GM18867 (cell line): ENCODE measurements around the gene CARNS1.

ENCODE experiments used
- ATAC-seq: cut with Tn5 transposase; IDR thresholded peaks from one replicate; pipeline ENCODE4 v1.9.1; 2021; ENCODE audit warnings: mild to moderate bottlenecking, moderate library complexity; ENCODE audit not compliant: unreplicated experiment

Gene CARNS1

DNA sequence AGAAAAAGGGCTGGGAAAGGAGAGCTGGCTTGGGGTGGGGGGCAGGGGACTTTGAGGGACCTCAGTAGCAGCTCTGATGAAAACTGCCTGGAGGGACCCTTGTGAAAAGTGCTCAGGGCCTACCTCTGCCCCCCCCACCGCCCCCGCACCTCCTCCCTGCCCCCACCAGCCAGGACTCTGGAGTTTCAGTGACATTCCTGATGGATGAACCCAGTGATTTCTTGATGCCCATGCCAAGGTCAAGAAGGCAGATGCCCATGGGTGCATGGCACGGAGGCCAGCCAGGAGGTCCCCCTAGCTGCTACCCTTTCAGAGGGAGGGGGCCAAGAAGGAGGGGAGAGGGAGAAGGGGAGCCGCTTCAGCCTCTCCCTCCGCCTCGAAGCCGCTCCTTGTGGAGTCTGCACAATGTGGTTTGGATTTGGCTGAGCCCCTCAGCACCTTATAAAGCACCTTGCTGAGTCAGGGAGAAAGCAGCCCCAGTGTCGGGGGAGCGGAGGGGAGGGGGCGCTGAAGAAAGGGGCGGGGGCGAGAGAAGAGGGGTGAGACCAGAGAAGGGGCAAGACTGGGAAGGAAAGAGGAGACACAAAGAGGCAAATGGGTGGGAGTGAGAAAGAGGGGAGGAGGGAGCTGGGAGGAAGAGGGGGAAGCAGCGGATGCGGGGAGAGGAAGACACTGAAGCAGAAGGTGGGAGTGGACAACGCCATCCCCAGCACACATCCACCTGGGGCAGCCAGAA is 40.0 kb upstream of the CARNS1 start:
- no peak for ATAC-seq

DNA sequence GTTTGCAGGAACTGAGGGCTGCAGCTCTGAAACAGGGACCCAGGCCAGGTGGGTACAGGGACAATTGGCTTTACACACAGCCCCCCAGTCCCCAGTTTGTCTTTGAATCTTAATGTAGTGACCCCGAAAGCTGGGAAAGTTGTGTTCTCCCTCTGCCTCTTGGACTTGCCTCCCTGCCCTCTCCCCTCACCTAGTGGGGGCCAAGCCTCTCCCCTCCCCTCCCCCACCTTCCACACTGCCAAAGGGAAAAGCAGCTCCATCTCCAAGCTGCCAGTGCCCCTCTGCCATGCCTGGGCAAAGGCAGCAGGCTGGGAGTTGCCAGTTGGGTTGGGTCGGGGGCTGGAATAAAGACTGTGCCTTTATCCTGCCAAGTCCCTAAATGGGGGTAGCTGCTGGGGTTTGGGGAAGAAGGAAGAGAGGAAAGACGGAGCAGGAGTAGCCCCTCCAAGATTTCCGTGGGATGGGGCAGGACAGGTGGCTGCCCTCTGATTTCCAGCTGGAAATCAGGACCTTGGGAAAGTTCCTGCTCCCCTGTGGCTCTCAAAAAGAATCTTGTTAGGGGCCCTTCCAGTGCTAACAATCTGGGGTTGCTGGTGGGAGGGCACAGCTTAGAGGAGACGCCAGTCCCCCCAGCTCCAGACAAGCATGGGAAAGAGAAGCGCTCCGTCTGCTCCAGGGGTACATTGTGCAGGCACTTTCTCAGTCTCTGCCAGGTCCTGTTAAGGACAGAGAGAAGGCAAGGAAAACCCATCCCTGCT is 39.2 kb upstream of the CARNS1 start:
- ATAC-seq = no peak

DNA sequence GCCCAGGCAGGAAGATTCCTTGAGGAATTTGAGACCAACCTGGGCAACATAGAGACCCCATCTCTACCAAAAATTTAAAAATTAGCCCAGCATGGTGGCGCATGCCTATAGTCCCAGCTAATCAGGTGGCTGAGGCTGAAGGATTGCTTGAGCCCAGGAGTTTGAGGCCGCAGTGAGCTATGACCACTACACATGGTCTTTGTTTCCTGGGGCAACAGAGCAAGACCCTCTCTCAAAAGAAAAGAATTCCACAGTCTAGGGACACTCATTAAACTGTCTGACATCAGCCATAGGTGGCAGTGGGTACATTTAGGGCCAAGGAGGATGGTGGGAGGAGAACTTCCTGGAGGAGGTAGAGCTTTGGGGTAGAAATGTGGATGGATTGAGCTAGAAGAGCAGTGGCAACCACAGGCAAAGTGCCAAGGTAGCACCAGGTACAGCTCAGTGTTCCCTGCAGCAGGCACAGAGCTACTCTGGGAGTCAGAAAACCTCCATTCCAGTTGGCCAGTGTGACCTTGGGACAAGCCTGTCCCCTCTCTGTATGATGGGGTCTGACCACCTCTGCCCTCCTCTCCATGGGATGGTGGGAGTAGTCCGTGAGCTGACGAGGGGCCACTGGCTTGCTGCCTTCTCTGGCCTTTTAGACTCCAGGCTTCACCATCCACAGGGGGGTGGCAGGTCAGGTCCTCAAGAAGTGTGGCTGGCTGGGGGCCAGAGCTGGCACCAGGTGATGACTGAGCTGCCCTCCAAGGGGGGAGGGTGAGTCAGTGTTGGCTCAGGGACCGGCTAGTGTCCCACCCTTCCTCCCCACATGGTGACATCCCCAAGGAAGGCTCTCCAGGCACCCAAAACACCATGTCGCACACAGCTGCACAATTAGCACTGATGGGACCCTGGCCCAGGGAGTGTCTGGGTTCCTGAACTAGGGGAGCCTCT is 38.3 kb upstream of the CARNS1 start:
- no peak for ATAC-seq

DNA sequence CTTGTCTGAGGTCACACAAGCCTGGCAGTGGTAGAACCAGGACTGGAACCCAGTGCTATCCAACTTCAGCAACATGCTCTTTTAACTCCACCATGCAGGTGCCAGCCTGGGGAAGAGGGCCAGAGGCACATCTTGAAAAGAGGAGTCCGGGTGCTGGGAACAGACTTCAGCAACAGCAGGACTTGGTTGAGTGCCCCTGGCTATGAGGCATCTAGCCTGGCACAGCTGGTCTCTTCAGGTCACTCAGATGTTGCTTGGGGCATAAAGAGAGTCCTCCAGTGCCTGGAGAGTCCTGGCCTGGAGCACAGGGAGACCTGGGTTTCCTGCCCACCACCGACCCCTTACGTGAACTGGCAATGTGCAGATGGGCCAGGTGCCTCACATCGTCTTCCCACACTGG is 36.9 kb upstream of the CARNS1 start:
- ATAC-seq = no peak

DNA sequence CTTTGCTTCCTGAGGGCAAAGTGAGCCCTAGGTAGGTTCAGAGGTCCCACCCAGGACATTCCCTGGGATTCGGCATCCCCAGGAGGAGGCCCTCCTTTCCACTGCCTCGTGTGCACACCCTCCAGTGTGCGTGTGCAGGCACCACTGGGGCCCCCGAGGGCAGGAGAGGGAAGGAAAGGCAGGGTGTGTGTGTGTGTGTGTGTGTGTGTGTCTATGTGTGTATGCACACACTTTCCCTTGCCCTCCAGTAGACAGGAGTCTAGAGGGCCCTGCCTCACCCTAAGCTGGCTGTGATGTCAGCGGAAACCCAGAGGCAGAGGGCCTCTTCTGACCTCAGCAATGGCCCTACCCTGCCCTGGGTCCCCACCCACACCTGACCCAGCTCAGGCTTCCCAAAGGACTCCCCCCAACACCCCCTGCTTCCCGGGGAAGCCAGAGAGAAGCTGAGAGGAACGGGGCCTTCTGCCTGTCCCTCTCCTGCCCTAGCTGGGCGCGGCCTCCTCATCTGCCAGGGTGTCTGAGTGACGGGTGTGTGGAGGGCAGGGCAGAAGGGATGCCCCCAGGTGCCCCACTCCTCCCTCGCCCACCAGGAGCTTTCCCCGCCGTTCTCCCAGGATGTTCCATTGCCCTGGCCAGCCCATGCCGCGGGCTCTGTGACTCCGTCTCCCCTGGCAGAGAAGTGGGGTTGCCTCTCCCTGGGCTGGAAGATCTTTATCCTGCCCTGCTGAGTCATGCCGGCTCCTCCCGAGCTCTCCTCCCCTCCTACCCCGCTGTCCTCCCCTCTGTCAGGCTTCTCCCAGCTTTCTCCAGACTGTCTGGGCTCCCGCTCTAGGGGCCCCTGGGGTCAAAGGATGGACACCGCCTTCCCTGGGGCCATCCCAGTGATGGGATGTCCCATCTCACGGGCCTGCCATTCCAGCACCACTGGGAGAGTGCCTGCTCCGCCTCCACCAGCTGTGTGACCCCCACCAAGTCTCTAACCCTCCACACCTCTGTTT is 36.1 kb upstream of the CARNS1 start:
- ATAC-seq = no peak

DNA sequence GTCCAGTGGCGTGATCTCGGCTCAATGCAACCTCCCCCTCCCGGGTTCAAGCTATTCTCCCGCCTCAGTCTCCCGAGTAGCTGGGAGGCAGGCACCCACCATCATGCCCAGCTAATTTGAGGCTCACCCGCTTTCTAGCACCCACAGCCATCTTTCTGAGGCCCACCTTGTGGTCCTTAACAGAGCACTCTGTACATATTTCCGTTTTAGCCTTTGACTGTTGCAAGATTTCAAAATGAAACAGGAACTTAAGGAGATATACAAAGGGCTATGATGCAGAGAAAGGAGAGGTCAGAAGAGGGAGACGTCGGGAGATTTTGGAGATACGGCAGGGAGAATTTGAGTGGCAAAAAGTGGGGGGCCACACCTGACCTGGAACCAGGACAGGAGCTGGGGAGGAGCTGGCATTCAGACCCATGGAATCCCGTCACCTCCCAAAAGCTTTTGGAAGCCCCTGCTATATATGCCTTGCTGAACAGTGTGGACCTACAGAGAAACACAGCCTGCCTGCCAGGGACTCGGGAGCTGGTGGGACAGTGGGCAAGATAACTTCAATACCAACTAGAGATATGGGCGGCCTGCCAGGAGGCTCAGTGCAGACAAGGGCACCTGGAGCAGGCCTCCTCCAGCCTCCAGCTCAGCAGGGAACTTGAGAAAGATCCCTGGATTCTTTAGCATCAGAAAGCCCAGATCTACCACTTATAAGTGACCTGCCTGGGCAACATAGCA is 34.1 kb upstream of the CARNS1 start:
- ATAC-seq = no peak

DNA sequence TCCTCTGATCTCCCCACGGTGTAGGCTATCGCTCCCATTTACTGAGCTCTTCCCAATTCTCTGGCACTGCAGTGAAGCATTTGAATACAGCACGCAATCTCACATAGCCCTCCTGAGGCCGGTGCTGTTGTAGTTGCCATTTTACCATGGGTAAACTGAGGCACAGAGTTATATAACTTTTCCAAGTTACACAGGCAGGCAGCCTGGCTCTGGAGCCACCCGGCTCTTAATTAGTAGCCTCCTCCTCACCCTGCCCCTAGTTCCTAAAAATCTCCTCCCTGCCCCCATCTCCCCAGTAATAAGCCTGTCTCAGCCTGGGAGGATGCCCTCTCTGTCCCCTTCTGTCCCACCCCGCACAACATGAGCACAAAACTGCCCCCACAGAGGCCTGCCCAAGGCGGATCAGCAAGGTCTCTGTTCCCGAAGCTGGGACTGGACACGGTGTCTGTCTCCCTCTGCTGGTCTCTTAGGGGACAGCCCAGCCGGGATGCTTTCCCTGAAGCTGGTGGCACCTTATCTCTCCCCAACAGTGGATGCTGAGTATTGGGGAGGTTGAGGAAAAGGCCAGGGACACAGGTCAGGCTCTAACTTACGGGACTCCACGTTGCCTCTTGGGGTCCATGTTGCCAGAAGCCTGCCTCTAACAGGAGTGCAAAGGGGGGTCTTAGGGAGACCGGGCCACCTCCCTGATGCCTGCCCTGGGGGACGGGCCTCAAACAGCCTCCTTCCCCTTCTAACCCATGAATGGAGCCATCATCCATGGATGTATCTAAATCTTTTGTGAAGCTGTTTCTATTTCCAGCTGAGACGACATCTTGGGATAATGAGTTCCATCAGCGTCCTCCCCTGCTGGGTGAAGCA is 33.0 kb upstream of the CARNS1 start:
- ATAC-seq = no peak

DNA sequence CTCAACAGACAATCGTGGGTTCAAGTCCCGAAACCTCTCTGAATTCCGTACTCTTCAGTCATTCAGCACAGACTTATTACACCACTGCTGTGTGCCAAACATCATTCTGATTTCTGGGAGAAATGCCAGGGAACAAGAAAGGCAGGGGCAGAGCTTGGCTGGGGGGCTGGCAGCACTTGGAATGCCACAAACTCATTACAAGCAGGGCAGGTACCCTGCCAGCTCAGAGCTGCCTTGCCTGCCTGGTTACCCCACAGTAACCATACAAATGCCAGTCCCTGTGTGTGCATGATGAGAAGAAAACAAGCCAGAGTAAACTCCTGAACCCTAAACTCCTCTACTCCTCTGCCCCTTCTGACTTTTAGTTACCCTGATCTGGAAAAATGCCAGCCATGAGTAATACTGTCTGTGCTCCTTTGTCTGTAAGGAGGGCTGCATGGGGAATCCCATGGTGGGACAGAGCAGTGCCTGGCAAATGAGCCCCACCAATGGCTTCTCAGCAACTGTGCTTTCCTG is 30.6 kb upstream of the CARNS1 start:
- ATAC-seq = no peak

DNA sequence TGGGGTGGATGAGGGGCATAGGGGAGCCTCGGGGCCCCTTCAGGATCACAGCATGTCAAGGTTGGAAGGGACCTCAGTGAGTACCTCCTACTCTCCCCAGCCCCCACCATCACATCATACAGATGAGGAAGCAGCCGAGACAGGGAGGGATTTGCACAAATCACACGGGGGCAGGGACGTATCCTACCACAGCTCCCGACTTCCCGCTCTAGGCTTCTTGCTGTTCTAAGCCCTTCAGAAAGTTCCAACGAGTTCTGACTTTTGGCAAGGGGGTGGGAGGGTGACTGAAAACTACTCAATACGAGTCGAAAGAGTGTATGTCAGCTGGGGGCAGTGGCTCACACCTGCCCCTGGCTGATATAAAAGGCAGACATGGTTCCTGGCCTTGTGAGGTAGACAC is 28.4 kb upstream of the CARNS1 start:
- no peak for ATAC-seq

DNA sequence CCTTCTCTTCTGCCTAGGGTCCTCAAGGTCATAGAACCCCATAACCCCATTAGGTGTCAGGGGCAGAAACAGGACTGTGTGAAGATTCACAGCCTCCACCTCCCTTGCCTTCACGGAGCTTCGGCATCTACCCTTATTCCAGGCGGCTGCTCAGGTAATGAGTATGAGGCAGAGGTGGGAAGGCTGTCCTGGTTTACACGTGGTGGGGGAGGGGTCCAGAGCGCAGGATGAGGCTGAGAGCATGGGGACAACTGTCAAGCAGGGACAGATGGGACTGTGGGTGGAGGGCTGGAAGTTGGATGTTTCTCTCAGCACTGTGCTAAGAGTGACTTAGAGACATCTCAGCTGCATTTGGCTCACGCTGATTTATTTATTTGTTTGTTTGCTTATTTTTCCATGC is 28.0 kb upstream of the CARNS1 start:
- ATAC-seq = no peak

DNA sequence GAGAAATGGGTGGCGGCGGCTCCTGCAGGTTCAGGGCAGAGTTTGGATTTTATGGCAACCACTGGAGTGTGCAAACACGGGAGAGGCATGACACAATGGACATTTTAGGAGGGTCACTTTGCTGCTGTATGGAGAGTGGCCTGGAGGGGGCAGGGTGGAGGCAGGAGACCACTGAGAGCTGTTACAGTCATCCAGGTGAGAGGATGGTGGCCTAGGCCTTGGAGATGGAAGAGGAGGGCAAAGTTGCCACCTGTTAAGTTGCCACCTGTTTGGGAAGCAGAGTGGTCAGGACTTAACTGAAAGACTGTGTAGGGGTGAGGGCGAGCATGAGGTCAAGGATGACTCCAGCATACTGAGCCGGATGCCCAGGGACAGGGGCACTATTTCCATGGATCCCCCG is 26.0 kb upstream of the CARNS1 start:
- ATAC-seq = no peak

DNA sequence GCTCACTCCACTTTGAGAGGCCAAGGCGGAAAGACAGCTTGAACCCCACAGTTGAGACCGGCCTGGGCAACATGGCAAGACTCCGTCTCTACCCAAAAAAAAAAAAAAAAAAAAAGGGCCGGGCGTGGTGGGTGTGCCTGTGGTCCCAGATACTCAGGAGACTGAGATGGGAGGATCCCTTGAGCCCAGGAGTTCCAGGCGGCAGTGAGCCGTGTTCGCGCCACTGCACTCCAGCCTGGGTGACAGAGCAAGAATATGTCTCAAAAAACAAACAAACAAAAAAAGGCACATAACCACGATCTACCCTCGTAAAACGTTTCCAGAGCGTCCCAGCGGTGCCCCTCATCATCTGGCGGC is 24.6 kb upstream of the CARNS1 start:
- no peak for ATAC-seq

DNA sequence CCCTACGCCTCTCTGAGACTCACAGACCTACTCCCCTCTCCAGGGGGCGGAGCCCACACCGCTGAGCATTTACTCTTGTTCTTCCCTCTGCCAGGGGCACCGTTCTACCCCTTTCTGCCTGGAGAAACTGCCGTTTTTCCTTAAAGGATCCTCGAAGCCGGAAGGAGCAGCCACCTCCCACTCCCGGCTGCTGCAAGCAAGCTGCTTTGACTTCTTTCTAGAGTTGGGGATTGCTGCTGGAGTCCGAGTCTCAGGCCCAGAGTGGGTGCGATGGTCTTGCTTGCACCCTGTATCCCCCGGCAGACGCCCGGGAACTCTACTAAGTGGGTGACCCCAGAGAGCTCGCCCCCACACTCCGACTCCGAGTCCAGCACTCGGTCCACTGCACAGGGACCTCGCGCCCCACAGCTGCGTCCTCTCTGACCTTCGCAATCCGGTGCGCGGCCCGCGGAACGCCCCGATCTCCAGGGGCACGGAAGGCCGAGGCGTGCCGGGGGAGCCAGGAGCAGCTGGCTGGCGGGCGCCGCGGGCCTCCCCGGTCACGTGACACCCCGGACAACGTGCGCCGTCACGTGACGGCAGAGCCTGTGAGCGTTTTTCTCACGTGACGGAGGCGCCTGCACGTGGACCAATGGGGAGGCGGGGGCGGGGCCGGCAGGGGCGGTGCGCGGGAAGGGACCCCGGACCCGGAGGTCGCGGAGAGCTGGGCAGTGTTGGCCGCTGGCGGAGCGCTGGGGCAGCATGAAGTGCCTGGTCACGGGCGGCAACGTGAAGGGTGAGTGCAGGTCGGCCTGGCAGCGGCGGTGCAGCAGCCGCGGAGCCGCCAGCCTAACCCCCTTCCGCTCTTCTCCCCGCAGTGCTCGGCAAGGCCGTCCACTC is 23.9 kb upstream of the CARNS1 start, which contains the start of gene RAD9A:
TSS of gene RAD9A (plus strand) at position 683 of the 879 bp plus-strand sequence. CDS start at position 742, 59 bp downstream.
- peak; percentile 58 for ATAC-seq

DNA sequence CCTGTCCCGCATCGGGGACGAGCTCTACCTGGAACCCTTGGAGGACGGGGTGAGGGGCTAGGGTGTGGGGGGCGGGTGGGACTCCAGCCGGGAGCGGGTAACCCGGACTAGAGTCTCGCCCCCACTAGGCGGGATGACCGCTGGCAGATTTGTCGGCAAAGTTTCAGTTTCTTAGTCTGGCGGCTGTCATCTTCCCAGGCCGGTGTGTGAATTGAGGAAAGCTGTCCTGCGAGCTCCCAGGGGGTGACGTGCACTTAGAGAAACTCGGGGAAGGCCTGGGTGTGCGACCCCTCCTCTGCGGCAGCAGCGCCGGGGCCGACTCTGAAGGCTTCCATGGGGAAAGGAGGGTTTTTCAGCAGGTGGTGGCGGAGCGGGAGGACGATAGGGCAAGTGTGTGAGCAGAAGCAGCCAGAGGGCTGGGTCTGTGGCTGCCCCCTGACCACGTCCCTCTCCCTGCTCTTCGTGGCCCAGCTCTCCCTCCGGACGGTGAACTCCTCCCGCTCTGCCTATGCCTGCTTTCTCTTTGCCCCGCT is 23.2 kb upstream of the CARNS1 start:
- ATAC-seq = peak; percentile 5

DNA sequence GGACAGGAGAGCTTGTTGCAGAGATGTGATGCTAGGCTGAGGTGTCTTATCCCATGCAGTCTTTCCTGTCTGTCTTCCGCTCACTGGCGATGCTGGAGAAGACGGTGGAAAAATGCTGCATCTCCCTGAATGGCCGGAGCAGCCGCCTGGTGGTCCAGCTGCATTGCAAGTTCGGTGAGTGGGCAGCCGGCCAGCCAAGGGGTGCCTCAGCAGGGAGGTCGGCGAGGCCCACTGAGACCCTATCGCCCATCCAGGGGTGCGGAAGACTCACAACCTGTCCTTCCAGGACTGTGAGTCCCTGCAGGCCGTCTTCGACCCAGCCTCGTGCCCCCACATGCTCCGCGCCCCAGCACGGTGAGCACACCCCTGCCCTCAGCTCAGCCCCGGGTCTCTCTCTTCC is 22.0 kb upstream of the CARNS1 start:
- ATAC-seq = no peak

DNA sequence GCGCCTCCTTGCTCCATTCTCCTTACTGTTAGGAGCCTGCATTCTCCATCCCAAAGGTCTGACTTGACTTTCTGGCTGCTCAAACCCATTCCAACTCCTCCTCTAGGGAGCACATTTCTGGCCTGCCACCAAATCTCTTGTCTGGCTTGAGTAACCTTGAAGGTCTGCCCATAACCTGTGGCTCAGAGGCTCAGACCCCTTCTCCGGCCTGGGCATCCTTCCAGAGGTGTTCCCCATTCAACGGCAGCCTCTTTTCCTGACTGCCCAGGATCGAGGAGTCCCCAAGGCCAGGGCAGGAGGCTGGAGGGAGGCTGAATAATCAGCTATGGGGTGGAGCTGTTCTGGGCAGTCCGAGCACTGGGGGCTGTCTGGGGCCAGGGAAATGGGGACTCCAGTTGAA is 21.5 kb upstream of the CARNS1 start:
- ATAC-seq = no peak
